HFF-Myc (cell line): ENCODE results near the gene SMCR8.

Experiments used
- DNase-seq: peaks from one replicate; pipeline ENCODE4 v3.0.0-alpha.2; 2011; ENCODE audit warnings: low read depth; ENCODE audit errors: extremely low read depth
- H3K4me3 ChIP-seq: replicated peaks from 2 replicates; pipeline ENCODE4 v1.5.1; 2011; ENCODE audit warnings: low read depth, mild to moderate bottlenecking, control low read depth, low read length
- CTCF ChIP-seq: IDR thresholded peaks from 2 replicates; pipeline ENCODE4 v1.5.1; 2012; ENCODE audit warnings: mild to moderate bottlenecking, low read depth, low read length, control low read depth; ENCODE audit errors: missing control alignments

The SMCR8 gene

GRCh38 chr17:18314731-18315561 is at the start of gene SMCR8, which contains the start of gene TOP3A:
Gene SMCR8 (plus strand): TSS chr17:18315293. CDS start chr17:18315790, 497 bp downstream.
Gene TOP3A (minus strand): TSS chr17:18314994. CDS start chr17:18314778, 216 bp downstream.
- DNase-seq: peak; percentile 95
- TF ChIP-seq CTCF: no peak
- peak within 1 kb of the TSS; percentile 95 for H3K4me3 ChIP-seq

DNA sequence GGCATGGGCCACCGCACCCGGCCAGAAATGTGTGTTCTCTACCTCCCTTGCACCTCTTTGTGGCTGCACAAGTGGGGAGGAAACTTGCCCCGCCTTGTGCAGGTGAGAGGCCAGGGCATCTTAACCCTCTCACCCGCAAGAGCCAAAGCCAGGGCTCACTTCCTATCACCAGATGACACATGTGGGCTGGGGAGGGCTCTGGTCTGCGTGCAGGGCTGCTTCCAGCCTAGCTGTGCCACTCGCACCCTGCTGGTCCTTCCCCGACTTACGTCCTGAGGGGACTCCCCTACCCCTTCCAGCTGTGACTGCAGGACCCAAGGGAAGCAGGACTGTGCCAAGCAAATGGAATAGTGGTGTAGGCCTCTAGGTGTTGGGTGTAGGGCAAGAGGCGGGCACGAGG is 47.7 kb upstream of the SMCR8 start:
- TF ChIP-seq CTCF: no peak
- H3K4me3 ChIP-seq: no peak overlapping the region
- DNase-seq: no peak

DNA sequence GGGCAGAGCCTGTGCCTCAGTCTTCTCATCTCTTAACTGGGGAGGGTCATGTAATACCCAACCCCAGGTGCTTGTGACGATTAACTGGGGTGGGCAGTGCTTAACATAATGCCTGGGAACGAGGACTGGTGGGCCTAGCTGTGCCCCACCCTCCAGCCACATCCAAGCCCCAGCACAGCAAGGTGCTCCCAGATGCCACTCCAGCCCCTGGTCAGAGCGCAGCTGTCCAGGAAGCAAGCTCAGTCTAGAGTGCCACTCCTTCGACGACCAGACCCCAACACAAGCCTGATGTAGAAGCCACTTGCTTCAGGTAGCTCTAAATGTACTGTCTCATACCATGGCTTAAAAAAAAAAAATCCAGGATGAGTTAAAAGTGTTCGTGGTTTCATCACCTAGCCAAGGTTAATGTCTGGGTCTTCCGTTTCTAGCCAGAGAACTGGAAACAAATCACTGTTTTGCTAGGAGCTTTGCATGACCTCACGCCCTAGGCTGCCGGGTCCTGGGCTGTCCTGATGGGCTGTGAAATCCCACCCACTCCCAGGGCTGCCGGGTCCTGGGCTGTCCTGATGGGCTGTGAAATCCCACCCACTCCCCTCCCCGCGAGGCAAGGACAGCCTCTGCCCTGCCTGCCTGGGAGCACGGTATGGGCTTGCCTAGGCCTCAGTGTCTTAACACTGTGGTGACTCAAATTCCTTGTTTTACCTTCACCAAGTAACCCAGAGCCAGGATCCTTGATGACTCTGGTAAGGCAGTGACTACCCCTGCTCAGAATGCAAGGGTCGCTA is 47.0 kb upstream of the SMCR8 start:
- no peak overlapping the region for H3K4me3 ChIP-seq
- TF ChIP-seq CTCF: no peak
- DNase-seq: no peak

GRCh38 chr17:18270046-18270931 is 44.8 kb upstream of the SMCR8 start:
- TF ChIP-seq CTCF: no peak
- H3K4me3 ChIP-seq: no peak overlapping the region
- DNase-seq: no peak

DNA sequence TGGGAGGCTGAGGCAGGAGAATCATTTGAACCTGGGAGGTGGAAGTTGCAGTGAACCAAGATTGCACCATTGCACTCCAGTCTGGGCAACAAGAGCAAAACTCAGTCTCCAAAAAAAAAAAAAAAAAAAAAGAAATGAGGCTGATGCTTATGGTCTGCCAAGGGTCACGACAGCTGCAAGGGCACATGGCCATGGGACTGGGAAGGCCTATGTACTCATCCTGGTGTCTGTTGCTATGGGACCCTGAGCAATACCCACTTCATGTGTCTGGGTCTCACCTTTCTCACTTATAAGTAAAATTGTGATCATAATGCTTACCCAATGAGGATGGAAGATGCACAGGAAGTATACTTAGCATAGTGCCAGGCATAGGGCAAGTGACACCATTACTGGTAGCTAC is 38.0 kb upstream of the SMCR8 start:
- TF ChIP-seq CTCF: no peak
- H3K4me3 ChIP-seq: no peak overlapping the region
- no peak for DNase-seq

DNA sequence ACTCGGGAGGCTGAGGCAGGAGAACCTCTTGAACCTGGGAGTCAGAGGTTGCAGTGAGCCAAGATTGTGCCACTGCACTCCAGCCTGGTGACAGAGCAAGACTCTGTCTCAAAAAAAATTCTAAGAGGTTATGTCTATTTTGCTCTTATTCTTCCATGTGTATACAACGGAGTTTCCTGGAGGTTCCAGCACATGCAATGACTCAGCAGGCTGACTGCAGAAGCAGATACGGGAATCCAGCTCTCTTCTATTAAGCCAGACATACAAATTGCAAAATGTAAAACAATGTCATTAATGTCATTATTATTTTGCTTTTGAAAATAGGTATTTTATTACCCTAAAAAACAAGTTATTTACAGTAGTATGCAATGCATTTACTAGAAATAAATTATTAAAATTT is 36.2 kb upstream of the SMCR8 start:
- TF ChIP-seq CTCF: no peak
- H3K4me3 ChIP-seq: no peak overlapping the region
- no peak for DNase-seq
